ENCODE data around the gene TMEM120B. TPM values are rescaled to one million over a fixed set of nuclear protein-coding genes. Genes with fewer than 3 reads are reported as not detected.

Gene TMEM120B
- total and polyA plus RNA-seq, 2 experiments from 2014 or later, result 4.7 to 10.7 TPM

GRCh38 chr12:121775501-121775900, 62.9 kb downstream of the TMEM120B start:
- Histone ChIP-seq H3K4me1 (ENCODE audit: insufficient read depth) (no peaks in the 10 kb centered on the region), H4K20me1 (ENCODE audit: insufficient read depth) (no peaks in the 10 kb centered on the region), H3K79me2 (ENCODE audit: insufficient read depth) (no peaks in the 10 kb centered on the region), H2AFZ (no peak overlapping the region), H3K9ac (no peak overlapping the region), H3K9me2 (ENCODE audit: insufficient read depth) (no peaks in the 10 kb centered on the region), H3K27ac (no peak overlapping the region), H3K9me3 (ENCODE audit: low read depth) (no peaks in the 10 kb centered on the region), H3K27me3 (replicated peaks; ENCODE audit: insufficient read depth) (no peaks in the 10 kb centered on the region), H3K36me3 (ENCODE audit: low read depth) (no peaks in the 10 kb centered on the region), H3K4me2 (ENCODE audit: unreplicated experiment) (no peak overlapping the region), H3F3A (ENCODE audit: insufficient read depth) (no peaks in the 10 kb centered on the region), H3K4me3 (no peak overlapping the region)
- TF ChIP-seq EZH2 (IDR thresholded peaks at IDR 0.05; ENCODE audit: insufficient read depth, poor library complexity, severe bottlenecking), result no peak
- no peak for TF ChIP-seq EZH2phosphoT487 (IDR thresholded peaks at IDR 0.05; ENCODE audit: insufficient read depth, low read depth)
- in situ Hi-C loops (cut with MboI), result no loop called here
- WGBS, 2 experiments (ENCODE audit: low coverage in 1 of 2, low lambda C conversion rate in 2 of 2, missing lambda C conversion rate in 2 of 2), result 83 to 84% methylated on average over 14 to 16 of the region's 16 CpGs
- DNase-seq, result no peak

- TF ChIP-seq EZH2phosphoT487 (IDR thresholded peaks at IDR 0.05; ENCODE audit: insufficient read depth, low read depth) (no peak), EZH2 (IDR thresholded peaks at IDR 0.05; ENCODE audit: insufficient read depth, poor library complexity, severe bottlenecking) (no peak)
- no peak overlapping the region for H3K27ac ChIP-seq
- 29 to 40% methylated on average over 14 to 23 of the region's 24 CpGs for WGBS, 2 experiments (ENCODE audit: low coverage in 1 of 2, low lambda C conversion rate in 2 of 2, missing lambda C conversion rate in 2 of 2)
- no peaks in the 10 kb centered on the region for H3K9me3 ChIP-seq (ENCODE audit: low read depth)
- in situ Hi-C loops (cut with MboI), result no loop called here
- no peaks in the 10 kb centered on the region for H3K36me3 ChIP-seq (ENCODE audit: low read depth)
- no peak overlapping the region for H2AFZ ChIP-seq
- H3K4me2 ChIP-seq (ENCODE audit: unreplicated experiment), result no peak overlapping the region
- H3K4me3 ChIP-seq, result no peak overlapping the region
- peaks cover 1% of the 10 kb centered on the region; the same call in 1 of the 2 replicates for H3F3A ChIP-seq (ENCODE audit: insufficient read depth)
- DNase-seq, result peak; percentile 73
- no peaks in the 10 kb centered on the region for H3K9me2 ChIP-seq (ENCODE audit: insufficient read depth)
- no peaks in the 10 kb centered on the region for H3K27me3 ChIP-seq (replicated peaks; ENCODE audit: insufficient read depth)
- H3K79me2 ChIP-seq (ENCODE audit: insufficient read depth), result no peaks in the 10 kb centered on the region
- no peaks in the 10 kb centered on the region for H3K4me1 ChIP-seq (ENCODE audit: insufficient read depth)
- no peak overlapping the region for H3K9ac ChIP-seq
- H4K20me1 ChIP-seq (ENCODE audit: insufficient read depth), result no peaks in the 10 kb centered on the region
These were observed 63.9 kb downstream of the TMEM120B start for GRCh38 chr12:121776190-121777098.

- no peak overlapping the region for H3K9ac ChIP-seq
- H4K20me1 ChIP-seq (ENCODE audit: insufficient read depth), result no peaks in the 10 kb centered on the region
- no peak overlapping the region for H2AFZ ChIP-seq
- in situ Hi-C loops (cut with MboI), result no loop called here
- peaks cover 12% of the 10 kb centered on the region for H3K4me1 ChIP-seq (ENCODE audit: insufficient read depth)
- H3K27ac ChIP-seq, result no peak overlapping the region
- H3F3A ChIP-seq (ENCODE audit: insufficient read depth), result peaks cover 14% of the 10 kb centered on the region
- H3K9me2 ChIP-seq (ENCODE audit: insufficient read depth), result no peaks in the 10 kb centered on the region
- H3K79me2 ChIP-seq (ENCODE audit: insufficient read depth), result no peaks in the 10 kb centered on the region
- no peak for TF ChIP-seq EZH2 (IDR thresholded peaks at IDR 0.05; ENCODE audit: insufficient read depth, poor library complexity, severe bottlenecking)
- no peak for TF ChIP-seq EZH2phosphoT487 (IDR thresholded peaks at IDR 0.05; ENCODE audit: insufficient read depth, low read depth)
- no peaks in the 10 kb centered on the region for H3K9me3 ChIP-seq (ENCODE audit: low read depth)
- no peak for DNase-seq
- H3K4me2 ChIP-seq (ENCODE audit: unreplicated experiment), result no peak overlapping the region
- H3K36me3 ChIP-seq (ENCODE audit: low read depth), result no peaks in the 10 kb centered on the region
- 84 to 87% methylated on average over 17 of the region's 17 CpGs for WGBS, 2 experiments (ENCODE audit: low coverage in 1 of 2, low lambda C conversion rate in 2 of 2, missing lambda C conversion rate in 2 of 2)
- no peak overlapping the region for H3K4me3 ChIP-seq
- no peaks in the 10 kb centered on the region for H3K27me3 ChIP-seq (replicated peaks; ENCODE audit: insufficient read depth)
These were observed 66.2 kb downstream of the TMEM120B start for GRCh38 chr12:121778567-121779421.

GRCh38 chr12:121779422-121779895, 66.9 kb downstream of the TMEM120B start:
- Histone ChIP-seq H4K20me1 (ENCODE audit: insufficient read depth) (no peaks in the 10 kb centered on the region), H2AFZ (no peak overlapping the region), H3F3A (ENCODE audit: insufficient read depth) (peaks cover 20% of the 10 kb centered on the region), H3K79me2 (ENCODE audit: insufficient read depth) (no peaks in the 10 kb centered on the region), H3K27ac (no peak overlapping the region), H3K9me2 (ENCODE audit: insufficient read depth) (no peaks in the 10 kb centered on the region), H3K4me1 (ENCODE audit: insufficient read depth) (peaks cover 18% of the 10 kb centered on the region), H3K9me3 (ENCODE audit: low read depth) (no peaks in the 10 kb centered on the region), H3K36me3 (ENCODE audit: low read depth) (no peaks in the 10 kb centered on the region), H3K4me2 (ENCODE audit: unreplicated experiment) (no peak overlapping the region), H3K4me3 (no peak overlapping the region), H3K9ac (no peak overlapping the region), H3K27me3 (replicated peaks; ENCODE audit: insufficient read depth) (no peaks in the 10 kb centered on the region)
- in situ Hi-C loops (cut with MboI), result no loop called here
- WGBS, 2 experiments (ENCODE audit: low coverage in 1 of 2, low lambda C conversion rate in 2 of 2, missing lambda C conversion rate in 2 of 2), result 96 to 97% methylated on average over 17 of the region's 17 CpGs
- DNase-seq, result no peak
- no peak for TF ChIP-seq EZH2 (IDR thresholded peaks at IDR 0.05; ENCODE audit: insufficient read depth, poor library complexity, severe bottlenecking)
- no peak for TF ChIP-seq EZH2phosphoT487 (IDR thresholded peaks at IDR 0.05; ENCODE audit: insufficient read depth, low read depth)
